HK-2 (cell line): ENCODE data around the gene RAB3C.

Experiments used
- DNase-seq: peaks from one replicate; pipeline ENCODE4 v3.0.0-alpha.2; 2018; ENCODE audit not compliant: unreplicated experiment

The RAB3C gene

GRCh38 chr5:58724992-58725391 lies 142.1 kb downstream of the RAB3C start:
- DNase-seq = no peak

DNA sequence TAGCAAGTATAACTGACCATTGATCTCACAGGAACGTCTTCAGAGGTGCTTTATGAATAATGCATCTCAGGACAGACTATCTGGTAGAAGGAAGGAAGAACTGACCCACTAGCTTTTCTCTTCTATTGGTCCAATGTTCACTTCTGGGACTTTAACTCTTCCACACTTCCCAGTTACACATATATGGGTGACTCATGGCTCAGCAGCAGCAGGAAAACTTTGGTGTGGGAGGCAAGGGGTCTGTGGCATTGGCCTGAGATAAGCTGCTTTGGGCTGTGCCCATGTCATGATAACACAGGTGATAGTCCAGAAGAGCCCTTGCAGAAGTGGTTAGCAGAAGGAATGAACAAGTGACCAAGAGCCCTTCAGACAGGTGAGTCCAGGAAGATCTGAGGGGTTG lies 148.8 kb downstream of the RAB3C start:
- DNase-seq = no peak

DNA sequence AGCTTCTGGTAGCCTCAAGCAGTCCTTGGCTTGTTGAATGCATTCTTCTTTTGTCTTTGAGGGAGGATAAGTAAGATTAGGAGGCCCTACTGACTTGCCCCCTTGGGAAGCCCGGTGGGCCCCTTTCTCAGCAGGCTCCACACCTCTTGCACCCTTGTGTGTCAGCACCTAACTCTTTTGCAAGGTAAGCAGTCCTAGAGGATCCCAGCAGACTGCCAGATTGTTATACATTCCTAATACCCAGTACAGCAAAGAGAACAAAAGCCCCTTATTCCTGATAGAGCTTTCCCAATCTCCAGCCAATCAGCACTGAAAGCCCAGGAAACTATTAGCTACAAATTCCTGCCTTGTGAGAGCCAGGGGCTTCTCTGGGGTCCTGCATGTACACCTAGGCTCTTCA lies 152.8 kb downstream of the RAB3C start:
- no peak for DNase-seq

DNA sequence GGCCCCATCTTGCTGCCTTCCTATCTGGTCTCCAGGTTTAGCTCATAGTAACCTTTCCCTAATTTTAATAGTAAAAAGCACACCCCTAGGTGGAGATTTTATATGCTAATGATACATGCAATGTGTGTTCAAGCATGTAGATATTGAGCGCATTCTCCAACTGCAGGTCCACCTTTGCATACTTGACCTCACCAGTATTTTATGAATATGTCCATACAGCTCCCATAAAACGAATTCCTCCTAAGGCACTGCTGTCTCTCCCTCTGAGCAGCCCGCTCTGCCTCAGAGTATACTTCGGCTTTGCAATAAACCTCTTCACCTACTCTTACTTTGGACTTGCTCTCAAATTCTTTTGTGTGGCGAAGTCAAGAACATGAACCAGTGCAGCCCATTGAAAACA lies 153.3 kb downstream of the RAB3C start:
- no peak for DNase-seq

- DNase-seq = no peak
Measured at GRCh38 chr5:58737671-58738070, 154.8 kb downstream of the RAB3C start.

DNA sequence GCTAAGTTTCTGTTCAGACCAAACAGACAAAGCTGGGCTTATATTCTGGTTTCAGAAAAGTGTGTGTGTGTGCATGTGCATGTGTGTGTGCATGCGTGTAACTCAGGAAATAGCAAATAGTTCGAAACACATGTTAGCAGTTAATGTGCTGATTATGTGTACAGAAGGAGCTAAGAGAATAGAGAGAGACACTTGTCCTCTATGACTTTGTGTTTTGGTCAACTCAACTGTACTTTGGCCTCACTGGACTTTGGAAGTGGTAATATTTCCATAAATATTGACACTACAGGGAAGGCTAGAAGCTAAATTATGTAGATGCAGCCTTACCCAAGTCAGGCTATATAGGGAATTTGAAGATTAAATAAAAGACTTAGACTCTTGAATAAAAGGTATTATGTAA lies 155.5 kb downstream of the RAB3C start:
- no peak for DNase-seq

GRCh38 chr5:58739051-58739450 lies 156.2 kb downstream of the RAB3C start:
- DNase-seq = no peak

DNA sequence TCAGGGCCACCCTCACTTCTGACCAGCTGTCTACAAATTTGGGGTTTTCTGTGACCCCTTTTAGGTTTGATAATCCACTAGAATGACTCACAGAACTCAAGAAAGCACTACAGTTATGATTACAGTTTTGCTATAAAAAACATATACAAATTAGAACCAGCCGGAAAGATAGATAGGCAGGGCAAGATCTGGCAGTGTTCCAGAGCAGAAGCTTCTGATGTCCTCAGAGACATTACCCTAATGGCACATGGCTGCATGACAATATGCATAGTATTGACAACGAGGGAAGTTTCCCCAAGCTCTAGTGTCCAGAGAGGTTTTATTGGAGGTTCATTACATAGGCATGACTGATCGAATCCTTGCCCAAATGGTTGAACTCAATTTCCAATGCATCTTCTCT lies 158.1 kb downstream of the RAB3C start:
- DNase-seq = no peak

DNA sequence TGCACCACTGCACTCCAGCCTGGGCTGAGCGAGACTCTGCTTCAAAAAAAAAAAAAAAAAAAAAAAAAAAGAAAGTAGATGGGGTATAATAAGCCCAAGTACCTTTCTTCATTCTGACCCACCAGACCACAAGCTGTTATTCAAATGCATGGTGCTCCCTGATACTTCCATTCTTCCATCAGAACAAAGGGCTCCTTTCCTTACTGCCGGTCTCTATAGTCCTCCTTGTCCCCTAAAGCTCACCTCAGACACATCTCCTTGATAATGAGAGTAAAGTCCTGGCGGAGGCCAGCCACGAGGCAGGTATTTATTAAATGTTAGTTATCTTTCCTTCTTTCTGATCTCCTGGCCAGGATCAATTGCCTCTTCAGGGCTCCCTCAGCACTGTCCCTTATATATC lies 162.5 kb downstream of the RAB3C start:
- no peak for DNase-seq

DNA sequence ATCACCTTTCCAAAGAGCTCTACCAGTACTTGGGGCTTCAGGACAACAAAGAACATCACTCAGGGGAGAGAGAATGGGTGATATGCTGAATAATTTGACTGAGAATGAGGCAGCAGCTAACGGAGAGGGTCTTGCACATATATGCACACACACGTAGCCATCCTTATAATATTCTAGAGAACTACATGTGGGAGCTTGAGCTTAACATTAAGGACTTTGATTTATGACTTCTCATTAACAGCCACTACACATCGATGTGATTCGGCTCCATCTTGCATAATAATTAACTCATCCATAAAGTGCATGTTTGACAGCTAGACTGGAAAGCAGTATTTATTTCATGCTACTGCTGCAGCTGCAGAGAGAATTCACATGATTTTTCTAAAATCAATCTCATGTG lies 163.4 kb downstream of the RAB3C start:
- DNase-seq = no peak

- no peak for DNase-seq
Measured at GRCh38 chr5:58750036-58750435, 167.2 kb downstream of the RAB3C start.

DNA sequence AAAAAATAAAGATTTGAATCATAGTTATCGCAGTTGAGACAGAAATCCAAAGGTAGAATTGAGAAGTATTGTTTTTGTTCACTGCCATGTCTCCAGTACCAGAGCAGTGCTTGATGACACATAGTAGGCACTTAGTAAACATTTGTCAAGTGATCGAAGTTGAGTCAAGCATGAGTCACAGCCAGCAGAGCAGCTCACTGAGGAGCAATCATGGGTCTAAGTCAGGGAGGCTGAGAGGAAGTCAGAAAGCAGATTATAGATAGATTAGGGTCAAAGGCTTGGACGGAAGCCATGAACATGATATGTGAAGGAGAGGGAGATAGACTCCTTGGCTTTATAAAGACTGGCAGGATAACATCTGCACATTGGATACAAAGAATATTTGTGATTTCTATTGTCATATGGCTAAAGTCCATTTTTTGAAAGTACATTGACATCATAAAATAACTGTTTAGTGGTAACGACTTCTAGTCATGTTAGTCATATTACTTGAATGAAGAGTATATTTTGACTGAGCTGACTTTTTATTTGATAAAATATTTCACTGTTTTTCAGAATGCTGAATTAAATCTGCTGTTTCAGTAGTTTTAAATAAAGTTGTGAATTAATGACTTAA lies 168.5 kb downstream of the RAB3C start:
- no peak for DNase-seq

GRCh38 chr5:58752104-58752503 lies 169.2 kb downstream of the RAB3C start:
- DNase-seq = no peak

DNA sequence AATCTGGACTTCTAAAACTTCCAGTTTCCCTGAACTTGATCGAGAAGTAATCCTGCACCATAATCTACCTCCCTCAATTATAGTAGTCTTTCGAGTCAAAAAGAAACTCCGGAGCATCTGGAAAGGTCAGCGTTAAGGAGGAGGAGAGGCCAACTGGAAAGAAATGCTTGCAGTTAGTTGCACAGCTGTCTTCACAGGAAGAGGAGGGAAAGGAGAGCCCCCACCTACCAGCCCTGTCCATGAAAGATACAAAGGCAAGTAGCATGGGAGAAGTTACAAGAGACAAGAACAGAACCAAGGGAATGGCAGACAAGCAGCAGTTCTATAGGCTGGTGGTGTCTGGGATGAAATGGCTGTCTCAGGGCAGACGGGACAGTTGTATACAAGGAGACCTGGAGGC lies 170.6 kb downstream of the RAB3C start:
- DNase-seq = no peak

- DNase-seq = no peak
Measured at GRCh38 chr5:58754250-58754649, 171.4 kb downstream of the RAB3C start.

DNA sequence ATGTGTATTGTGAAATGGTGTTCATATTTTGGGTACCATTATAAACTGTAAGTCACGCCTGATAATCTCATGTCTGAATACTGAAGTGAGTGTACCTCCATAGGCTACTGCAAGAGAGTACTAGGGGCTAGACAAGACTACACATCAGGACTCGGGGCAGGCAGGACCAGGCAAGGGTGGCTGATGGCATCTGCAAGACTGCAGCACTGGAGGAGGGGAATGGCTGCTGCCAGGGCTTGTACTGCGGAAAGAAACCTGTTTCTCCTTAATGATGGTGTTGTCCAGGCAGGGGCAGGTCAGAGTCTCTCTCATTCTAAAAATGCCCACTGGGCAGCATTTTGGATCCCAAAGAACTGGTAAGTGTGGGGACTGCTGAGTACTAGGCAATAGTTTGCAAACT lies 172.5 kb downstream of the RAB3C start:
- DNase-seq = no peak

- DNase-seq = no peak
Measured at GRCh38 chr5:58759745-58760144, 176.9 kb downstream of the RAB3C start.

DNA sequence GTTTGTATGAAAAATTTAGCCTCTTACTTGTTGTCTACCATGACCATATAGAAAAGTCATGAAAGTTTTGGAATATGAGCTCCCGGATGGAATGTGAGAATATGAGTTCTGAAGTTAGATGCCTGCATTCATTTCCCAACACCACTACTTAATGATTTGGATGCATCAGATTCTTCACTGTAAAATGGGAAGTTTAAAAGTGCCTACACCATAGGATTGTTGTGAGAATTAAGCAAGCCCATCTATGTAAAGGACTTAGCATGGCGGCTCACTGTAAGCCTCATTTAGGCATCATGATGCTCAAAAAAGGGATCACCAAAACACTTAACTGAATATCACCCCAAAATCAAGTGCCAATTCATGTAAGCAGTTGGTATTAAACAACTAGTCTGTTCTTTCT lies 177.3 kb downstream of the RAB3C start:
- DNase-seq = no peak

DNA sequence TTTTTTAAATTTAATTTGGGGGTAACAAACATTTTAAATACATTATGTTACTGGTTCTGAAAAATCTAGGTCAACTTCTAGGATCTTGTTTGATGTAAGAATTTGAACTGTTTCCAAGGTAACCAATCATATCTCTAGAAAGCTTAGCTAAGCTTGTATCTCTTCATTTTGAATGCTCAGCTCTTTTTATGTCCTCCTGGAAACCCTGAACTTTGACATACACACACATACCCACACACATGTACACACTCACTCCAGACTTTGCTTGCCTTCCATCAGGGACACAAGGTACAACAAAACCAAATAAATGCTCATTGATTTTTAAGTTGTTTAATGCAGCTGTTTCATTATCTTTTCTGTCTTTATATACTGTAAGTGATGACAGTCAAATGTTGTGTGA lies 178.5 kb downstream of the RAB3C start:
- no peak for DNase-seq

DNA sequence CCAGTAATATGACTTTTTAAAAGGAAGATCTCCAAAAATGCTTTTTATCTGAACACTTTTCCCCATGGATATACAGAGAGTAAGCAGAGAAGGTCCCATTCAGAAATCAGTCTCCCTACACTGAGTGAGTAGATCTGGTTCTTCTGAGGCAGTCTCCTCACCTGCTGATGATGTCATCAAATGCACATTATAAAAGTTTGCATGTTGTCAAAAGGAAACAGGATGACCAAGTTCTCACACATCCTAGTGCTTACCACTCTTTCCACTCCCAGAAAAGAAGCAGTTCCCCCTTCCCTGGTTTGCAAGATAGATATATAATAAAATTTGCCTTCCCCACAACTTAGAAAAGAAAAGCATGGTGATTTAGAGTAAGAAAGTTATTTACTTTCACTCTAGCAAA lies 180.5 kb downstream of the RAB3C start:
- no peak for DNase-seq

DNA sequence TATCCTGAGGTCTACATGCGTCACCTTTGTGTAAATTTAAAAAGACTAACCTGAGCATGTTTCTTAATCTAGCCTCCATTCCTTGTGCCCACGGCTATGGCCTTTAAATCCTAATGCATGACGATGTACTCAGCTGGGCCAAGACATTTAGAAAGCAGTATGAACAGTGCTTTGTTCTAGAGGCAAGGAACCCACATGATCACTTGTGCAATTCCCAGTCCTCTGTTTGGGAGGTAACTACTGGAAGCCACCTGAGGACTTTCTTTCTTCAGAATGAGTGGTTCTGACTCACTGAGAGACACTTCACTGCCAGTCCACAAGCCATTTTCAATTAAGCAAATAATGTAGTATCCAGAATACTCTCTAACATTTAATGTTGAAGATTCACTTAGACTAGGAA lies 181.3 kb downstream of the RAB3C start:
- no peak for DNase-seq

DNA sequence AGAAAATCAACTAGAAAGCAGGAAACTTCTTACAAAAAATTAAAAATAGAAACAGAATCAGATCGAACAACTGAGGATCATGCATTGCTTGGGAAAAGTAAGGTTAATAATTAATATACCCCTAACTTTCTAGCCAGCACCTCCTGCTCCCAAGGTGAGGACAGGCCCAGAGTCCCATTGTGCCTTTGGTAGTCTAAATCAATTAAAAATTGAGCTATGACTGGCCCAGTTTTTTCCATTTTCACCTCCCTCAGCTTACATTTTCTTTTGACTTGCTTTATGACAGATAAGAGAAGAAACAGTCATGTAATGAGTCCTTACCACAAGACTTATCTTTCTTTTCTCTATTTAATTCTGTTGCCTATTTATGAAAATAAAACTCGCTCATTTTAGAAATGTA lies 182.2 kb downstream of the RAB3C start:
- DNase-seq = no peak

DNA sequence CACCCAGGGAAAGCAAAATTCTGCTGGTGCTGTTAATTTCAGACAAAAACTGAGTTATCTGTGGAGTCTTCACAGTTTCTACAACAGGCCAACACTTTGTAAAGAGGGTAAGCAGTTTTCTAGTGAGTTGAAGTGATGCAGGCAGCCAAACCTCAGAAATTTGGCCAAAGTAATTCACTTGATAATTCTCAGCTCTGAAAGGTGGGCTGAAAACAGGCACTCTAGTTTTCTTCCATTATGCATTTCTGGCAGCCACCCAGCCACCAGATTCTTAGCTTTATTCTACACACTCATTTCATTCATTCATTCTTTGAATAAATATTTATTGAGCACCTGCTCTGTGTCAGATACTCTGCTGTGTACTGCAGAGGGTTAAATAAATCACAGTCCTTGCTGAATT lies 184.2 kb downstream of the RAB3C start:
- no peak for DNase-seq

- DNase-seq = no peak
Measured at GRCh38 chr5:58770136-58770535, 187.3 kb downstream of the RAB3C start.

DNA sequence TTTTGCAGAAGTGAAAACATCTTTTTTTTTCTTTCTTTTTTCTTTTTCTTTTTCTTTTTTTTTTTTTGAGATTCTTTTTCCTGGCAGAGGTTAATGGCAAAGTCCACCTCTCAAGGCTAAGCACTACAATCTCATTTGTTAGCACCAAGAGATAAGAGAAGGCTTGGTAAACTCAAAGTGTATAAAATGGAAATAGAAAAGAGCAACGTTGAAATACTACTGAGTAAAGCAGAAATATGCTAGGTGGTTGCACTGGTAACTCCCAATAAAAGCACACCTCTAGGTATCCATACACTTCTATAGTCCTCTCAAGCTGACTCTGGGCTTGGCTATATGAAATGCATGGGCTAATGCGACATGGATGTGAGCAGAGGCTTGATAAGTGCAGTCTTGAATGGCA lies 188.9 kb downstream of the RAB3C start:
- DNase-seq = no peak
